ENCODE data around the gene EIF4E3. TPM values are rescaled to one million over a fixed set of nuclear protein-coding genes. Genes with fewer than 3 reads are reported as not detected.

Gene EIF4E3
- total RNA-seq, result 0.63 and 1.1 TPM in 2 replicates

GRCh38 chr3:71725271-71725991 lies at the start of gene EIF4E3:
Gene EIF4E3, minus strand, starts transcription at chr3:71725402. Its CDS starts 35 bp downstream, at chr3:71725367.

GRCh38 chr3:71753701-71754609 lies 28.8 kb upstream of the EIF4E3 start, which contains the start of gene GPR27:
Gene GPR27, plus strand, starts transcription at chr3:71753855. Its CDS starts 195 bp downstream, at chr3:71754050.

Other genes with a start within 250 kb of the EIF4E3 start
- 63.0 and 92.2 TPM in 2 replicates for gene FOXP1, start 141.7 kb downstream of the EIF4E3 start, total RNA-seq
- gene GPR27, start 28.5 kb upstream of the EIF4E3 start, total RNA-seq, result not detected in 2 replicates
- not detected in 2 replicates for gene PROK2, start 59.7 kb upstream of the EIF4E3 start, total RNA-seq

Data from bronchial smooth muscle cell (primary cell).